Neural cell (in vitro differentiated cells): ENCODE data around the gene GINS1.

ENCODE experiments used
- EP300 ChIP-seq: fragments of 450-650 bp; conservative IDR thresholded peaks from 2 replicates; pipeline ENCODE4 v1.6.1; 2014; ENCODE audit warnings: antibody characterized with exemption, mild to moderate bottlenecking, moderate library complexity; ENCODE audit not compliant: poor library complexity, severe bottlenecking
- EZH2 ChIP-seq: fragments of 200-600, 300-800 bp; shearing (Covaris generic), sonication (generic); IDR thresholded peaks from 2 replicates; pipeline ENCODE4 v1.6.1; 2014; ENCODE audit warnings: antibody characterized with exemption, low read length, borderline replicate concordance, mild to moderate bottlenecking; ENCODE audit not compliant: insufficient read depth, poor library complexity, severe bottlenecking
- MXI1 ChIP-seq: fragments of 450-650 bp; conservative IDR thresholded peaks from 2 replicates; pipeline ENCODE4 v1.6.1; 2014; ENCODE audit warnings: antibody characterized with exemption, mild to moderate bottlenecking; ENCODE audit not compliant: poor library complexity, severe bottlenecking
- POLR2AphosphoS5 ChIP-seq: IDR thresholded peaks from 2 replicates; pipeline ENCODE4 v1.6.1; 2012
- RAD21 ChIP-seq: fragments of 450-650 bp; conservative IDR thresholded peaks from 2 replicates; pipeline ENCODE4 v1.6.1; 2014; ENCODE audit warnings: antibody characterized with exemption, mild to moderate bottlenecking, moderate library complexity
- SMC3 ChIP-seq: fragments of 450-650 bp; conservative IDR thresholded peaks from 2 replicates; pipeline ENCODE4 v1.6.1; 2014; ENCODE audit warnings: antibody characterized with exemption, mild to moderate bottlenecking, moderate library complexity; ENCODE audit not compliant: poor library complexity
- TAF1 ChIP-seq: IDR thresholded peaks from 2 replicates; pipeline ENCODE4 v1.6.1; 2012; ENCODE audit warnings: low read depth
- TF ChIP-seq, protein P1 (sequence below): fragments of 450-650 bp; IDR thresholded peaks from 2 replicates; pipeline ENCODE4 v1.5.1; 2014; ENCODE audit warnings: antibody characterized with exemption, mild to moderate bottlenecking, moderate library complexity; ENCODE audit not compliant: poor library complexity, severe bottlenecking
- TF ChIP-seq, protein P2 (sequence below): IDR thresholded peaks from 2 replicates; pipeline ENCODE4 v1.6.1; 2012; ENCODE audit warnings: borderline replicate concordance

DNA sequence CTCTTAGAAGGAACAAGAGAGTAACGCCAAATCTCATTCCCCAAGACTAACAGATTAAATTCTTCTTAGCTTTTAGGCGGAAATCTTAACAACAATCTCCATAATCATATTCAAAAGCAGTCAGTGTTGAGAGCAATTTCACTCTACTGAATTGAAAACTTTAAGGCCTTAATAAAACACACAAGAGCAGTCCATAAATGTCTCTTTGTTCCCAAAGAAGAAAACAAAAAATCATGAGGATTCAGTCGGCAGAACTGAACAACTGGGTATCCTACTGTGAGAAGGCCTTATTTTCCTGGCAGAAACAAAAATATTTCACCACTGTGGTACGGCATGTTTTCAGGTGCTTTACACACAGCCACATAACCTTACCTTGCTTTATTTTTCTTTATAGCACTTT lies 31.2 kb upstream of the GINS1 start:
- TF ChIP-seq, protein P1, sequence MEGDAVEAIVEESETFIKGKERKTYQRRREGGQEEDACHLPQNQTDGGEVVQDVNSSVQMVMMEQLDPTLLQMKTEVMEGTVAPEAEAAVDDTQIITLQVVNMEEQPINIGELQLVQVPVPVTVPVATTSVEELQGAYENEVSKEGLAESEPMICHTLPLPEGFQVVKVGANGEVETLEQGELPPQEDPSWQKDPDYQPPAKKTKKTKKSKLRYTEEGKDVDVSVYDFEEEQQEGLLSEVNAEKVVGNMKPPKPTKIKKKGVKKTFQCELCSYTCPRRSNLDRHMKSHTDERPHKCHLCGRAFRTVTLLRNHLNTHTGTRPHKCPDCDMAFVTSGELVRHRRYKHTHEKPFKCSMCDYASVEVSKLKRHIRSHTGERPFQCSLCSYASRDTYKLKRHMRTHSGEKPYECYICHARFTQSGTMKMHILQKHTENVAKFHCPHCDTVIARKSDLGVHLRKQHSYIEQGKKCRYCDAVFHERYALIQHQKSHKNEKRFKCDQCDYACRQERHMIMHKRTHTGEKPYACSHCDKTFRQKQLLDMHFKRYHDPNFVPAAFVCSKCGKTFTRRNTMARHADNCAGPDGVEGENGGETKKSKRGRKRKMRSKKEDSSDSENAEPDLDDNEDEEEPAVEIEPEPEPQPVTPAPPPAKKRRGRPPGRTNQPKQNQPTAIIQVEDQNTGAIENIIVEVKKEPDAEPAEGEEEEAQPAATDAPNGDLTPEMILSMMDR: no peak
- TF ChIP-seq EP300 (no peak), RAD21 (no peak), POLR2AphosphoS5 (no peak), TAF1 (no peak), EZH2 (no peak), SMC3 (no peak), MXI1 (no peak)
- TF ChIP-seq, protein P2, sequence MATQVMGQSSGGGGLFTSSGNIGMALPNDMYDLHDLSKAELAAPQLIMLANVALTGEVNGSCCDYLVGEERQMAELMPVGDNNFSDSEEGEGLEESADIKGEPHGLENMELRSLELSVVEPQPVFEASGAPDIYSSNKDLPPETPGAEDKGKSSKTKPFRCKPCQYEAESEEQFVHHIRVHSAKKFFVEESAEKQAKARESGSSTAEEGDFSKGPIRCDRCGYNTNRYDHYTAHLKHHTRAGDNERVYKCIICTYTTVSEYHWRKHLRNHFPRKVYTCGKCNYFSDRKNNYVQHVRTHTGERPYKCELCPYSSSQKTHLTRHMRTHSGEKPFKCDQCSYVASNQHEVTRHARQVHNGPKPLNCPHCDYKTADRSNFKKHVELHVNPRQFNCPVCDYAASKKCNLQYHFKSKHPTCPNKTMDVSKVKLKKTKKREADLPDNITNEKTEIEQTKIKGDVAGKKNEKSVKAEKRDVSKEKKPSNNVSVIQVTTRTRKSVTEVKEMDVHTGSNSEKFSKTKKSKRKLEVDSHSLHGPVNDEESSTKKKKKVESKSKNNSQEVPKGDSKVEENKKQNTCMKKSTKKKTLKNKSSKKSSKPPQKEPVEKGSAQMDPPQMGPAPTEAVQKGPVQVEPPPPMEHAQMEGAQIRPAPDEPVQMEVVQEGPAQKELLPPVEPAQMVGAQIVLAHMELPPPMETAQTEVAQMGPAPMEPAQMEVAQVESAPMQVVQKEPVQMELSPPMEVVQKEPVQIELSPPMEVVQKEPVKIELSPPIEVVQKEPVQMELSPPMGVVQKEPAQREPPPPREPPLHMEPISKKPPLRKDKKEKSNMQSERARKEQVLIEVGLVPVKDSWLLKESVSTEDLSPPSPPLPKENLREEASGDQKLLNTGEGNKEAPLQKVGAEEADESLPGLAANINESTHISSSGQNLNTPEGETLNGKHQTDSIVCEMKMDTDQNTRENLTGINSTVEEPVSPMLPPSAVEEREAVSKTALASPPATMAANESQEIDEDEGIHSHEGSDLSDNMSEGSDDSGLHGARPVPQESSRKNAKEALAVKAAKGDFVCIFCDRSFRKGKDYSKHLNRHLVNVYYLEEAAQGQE: no peak
